Measurements from ENCODE around the gene ITPR1.

ITPR1 gene

DNA sequence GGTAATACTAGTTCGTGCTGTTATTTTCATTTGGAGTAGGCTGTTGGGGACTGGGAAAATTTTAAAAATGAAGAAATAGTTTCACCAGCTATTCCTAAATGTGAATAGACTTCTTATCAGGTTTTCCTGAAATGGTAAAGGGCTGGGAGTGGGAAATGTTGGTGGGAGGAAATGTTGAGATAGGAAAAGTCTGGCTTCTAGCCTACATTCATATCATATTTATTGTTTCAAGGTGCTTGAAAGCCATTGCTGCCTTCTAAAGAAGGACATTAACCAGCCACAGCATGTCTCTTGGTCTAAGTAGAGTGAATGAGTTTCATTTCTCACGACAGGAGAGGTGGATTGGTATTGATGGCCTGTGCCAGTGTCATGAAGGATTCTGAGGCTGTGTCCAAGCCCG is 288.9 kb downstream of the ITPR1 start:
- DNase-seq (ENCODE audit: low read depth): no peak

DNA sequence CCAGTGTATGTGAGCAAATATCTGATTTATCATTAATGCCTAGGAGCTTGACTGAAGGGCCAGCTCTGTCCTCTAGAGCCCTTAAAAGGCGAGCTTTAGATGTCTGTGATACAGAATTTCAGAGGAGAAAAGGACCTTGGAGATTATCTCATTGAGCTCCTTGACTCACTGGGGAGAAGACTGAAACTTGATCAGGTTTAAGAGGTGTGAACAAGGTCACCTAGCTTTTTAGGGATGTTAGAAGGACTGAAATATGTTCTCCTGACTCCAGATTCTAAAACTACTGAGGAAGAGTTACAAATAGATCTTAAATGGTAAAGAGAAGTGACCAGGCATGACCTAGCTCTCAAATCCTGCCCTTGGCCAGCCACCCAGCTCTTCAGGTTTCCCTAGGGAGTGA is 292.4 kb downstream of the ITPR1 start:
- no peak for DNase-seq (ENCODE audit: low read depth)

DNA sequence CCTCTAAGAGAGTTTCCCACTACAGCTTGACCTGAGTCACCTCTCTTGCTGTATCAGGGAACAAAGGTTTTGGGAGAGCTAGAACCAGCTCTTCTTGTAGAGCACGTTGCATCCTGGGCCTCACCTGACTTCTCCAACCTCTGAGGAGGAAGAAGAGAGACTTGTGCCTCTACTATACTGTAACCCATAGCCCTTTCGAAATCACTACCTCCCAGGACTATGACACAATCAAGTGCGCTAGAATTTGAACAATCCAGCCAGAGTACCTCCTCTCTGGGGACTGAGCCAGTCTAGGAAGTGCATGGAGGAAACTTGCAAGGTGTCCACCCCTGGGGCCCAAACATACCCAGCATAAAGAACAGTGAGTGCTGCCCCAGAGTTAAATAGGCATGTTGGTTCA is 293.3 kb downstream of the ITPR1 start:
- no peak for DNase-seq (ENCODE audit: low read depth)

DNA sequence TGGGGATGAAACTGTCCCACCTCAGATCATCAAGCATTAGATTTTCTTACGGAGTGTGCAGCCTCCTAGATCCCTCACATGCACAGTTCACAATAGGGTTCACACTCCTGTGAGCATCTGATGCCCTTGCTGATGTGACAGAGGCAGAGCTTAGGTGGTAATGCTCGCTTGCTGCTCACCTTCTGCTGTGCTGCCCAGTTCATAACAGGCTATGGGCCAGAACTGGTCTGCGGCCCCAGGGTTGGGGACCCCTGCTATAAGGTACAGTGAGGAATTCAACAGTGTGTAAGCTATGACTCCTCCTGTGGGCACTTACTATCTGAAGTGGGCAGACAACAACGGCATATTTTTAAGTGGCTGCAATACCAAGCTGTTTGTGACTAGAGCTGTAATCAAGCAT is 298.2 kb downstream of the ITPR1 start:
- DNase-seq (ENCODE audit: low read depth): no peak

DNA sequence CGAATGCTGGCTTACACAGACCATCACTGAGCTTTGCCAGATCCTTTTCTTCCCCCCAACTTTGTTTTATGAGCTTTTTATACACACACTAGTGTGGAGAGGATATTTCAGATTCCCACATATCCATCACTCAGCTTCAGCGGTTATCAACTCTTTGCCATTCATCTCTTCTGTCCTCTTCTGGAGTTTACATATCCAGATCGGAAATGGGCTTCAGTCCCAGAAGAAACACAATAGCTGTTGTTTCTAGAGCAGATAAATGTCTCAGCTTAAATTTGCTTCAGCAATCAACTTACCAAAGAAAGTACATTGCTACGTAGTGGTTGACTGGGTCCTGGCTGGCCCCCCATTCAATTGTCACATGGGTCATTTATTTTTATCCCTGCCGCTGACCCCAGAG is 300.2 kb downstream of the ITPR1 start:
- DNase-seq (ENCODE audit: low read depth): no peak

DNA sequence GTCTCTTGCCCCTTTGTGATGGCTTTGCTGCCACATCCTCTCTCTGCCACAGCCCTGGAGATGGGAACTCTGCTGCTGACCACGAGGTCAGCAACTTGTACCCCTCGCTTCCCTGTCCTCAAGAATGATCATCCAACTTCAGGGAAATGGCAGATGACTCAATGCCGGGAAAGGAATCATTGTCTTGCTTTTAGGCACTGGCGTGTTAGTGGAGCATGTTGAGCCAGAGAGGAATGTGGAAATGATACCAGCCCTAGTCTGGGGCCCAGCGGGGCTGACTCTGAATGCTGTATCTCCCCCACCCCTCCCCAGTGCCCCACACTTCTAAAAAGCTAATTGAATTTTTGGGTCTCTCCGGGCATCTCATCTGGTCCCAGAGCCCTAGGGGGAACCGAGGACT is 301.2 kb downstream of the ITPR1 start:
- no peak for DNase-seq (ENCODE audit: low read depth)

- no peak for DNase-seq (ENCODE audit: low read depth)
These were observed 301.6 kb downstream of the ITPR1 start for GRCh38 chr3:4794798-4795197.

DNA sequence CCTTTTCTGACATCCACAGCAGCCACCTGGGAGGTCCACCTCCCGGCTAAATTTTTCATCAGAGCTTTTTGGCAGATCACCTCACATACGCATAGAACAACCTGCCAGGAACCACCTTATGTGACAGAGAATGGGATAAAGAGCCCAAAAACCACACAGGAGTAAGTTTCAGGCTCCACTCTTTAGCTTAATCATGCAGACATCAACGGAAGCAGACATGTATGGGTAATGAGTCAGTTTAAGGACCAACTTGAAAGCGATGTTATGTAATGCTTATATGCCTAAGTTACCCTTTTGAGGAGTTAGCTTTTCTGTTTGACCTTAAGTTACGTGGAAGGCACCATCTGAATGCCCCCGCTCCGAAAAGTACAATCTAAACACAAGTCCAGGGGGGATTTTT is 302.8 kb downstream of the ITPR1 start:
- no peak for DNase-seq (ENCODE audit: low read depth)

GRCh38 chr3:4797201-4797705 is 304.1 kb downstream of the ITPR1 start:
- no peak for DNase-seq (ENCODE audit: low read depth)

DNA sequence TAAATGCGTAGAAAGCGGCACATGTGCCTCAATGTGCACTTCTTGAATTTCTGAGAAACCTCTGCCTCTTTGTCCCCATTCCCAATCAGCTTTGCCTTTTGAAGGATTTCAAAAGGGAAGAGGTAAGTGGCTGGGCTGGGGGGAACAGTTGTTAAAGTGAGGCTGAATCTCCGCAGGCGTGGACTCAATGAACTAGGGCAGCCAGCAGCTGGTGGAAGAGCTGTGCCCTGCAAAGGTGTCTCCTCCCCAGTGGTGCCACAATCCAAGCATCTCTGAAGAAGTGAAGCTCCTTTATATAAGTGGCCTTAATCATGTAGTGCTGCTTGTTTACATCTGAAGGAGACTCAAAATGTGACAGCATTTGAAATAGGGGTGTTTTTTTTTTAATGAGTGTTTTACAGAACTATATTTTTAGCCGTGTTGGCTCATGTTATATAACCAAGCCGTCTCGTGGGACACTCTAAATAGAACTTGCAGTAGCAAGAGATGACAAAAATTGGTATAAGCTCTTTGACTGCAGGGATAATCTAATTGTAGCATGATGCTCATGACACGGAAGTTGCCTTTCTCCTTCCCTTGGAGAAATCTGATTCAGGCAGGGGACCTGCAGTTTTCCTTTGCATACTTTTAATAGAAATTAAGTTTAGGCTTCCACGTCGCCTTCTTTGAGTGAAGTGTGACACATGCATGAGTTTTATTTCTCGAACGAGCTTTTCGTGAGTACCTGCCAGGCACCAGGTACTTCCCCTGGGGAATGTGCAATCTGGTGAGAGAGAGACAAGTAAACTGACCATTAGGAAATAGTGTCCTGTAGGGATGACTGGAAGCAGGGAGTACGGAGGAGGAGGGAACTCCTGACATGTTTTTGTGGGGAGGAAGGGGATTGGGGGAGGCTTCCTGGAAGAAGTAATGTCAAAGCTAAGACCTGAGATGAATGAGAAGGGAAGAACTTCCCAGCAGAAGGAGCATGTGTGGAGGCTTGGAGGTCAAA is 306.4 kb downstream of the ITPR1 start:
- DNase-seq (ENCODE audit: low read depth): no peak

DNA sequence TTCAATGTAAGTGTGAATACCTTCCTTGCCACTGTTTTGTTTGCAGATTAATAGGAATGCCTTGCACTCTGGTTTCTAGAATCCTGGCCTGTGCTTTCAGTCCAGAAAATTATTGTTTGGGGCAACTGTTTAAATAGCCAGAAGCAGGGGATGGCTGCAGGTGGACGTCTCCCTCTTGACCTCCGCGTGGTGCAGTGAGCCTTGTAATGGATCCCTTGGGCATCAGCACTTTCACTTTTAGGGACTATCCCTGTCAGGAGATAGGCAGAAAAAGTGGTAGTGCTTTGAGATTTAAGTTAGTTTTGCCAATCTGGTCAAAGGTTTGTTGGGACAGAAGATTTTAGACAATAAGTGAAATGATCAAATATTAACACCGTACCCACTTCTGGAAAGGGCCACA is 307.4 kb downstream of the ITPR1 start:
- DNase-seq (ENCODE audit: low read depth): no peak

GRCh38 chr3:4801892-4802291 is 308.7 kb downstream of the ITPR1 start:
- DNase-seq (ENCODE audit: low read depth): no peak

GRCh38 chr3:4802903-4803302 is 309.8 kb downstream of the ITPR1 start:
- no peak for DNase-seq (ENCODE audit: low read depth)

DNA sequence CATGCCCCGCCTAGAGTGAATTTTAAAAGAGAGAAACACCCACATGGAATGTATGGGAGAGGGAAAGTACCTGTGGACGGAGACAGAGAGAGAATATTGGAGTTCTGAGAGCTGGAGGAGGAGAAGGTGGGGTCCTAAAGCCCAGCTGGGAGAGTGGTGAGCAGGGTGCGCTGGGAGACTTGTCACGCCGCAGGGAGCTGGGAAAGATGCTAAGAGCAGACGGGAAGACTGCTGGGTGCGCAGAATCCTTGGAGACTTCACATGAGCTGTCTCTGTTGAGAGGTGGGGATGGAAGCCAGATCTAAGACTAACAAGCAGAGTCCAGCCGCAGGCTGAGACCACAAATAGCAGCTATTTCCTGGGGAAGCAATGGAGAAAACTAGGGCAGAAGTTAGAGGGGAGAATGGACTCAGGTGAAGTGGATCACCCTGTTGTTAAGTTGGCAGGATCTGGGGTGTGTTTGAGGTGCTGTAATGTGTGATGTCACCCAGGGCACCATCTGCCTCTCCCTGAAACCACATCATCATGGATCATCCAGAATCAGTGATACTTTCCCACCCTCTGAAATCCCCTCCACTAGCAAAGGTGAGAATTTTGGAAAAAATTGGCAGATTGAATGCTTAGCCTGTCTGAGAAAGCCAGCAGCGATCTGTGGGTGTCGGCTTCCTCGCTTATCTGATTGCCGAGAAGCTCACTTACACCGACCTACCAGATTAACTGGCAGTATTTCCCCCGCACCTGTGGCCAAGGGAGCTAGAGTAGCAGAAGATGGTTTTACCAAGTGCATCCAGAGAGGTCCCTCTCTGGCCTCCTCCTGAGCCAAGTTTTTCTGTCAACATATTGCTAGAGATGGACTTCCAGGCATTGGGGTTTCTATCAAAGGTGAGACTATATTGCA is 311.3 kb downstream of the ITPR1 start:
- DNase-seq (ENCODE audit: low read depth): no peak

- DNase-seq (ENCODE audit: low read depth): no peak
These were observed 312.5 kb downstream of the ITPR1 start for GRCh38 chr3:4805662-4806061.

DNA sequence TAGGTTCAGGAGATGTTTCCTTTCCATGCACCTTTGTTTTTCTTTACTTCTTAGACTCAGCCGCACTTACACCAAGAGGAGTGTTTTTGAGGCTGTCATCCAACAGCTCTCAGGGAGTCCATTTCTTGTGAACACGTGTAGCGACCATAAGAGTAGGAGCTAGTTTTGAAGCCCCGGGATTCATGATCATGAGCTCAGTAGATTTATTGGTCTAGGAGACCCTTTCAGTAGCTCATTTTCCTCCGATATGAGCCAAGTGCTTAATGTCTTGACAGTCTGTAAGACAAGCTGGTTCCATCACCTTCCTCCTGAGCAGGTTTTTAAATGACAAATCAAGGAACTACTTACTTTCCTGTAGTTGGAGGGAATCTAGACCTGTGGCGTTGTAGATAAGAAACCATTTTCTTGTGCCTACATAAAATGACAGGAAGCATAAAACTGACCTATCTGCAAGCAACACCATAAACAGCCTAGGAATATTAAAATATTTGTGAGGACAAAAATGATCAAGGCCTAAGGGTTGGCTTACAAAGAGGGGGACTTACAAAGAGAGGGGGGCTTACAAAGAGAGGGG is 313.5 kb downstream of the ITPR1 start:
- no peak for DNase-seq (ENCODE audit: low read depth)

- no peak for DNase-seq (ENCODE audit: low read depth)
These were observed 314.5 kb downstream of the ITPR1 start for GRCh38 chr3:4807381-4808280.

GRCh38 chr3:4808637-4809036 is 315.5 kb downstream of the ITPR1 start:
- no peak for DNase-seq (ENCODE audit: low read depth)

DNA sequence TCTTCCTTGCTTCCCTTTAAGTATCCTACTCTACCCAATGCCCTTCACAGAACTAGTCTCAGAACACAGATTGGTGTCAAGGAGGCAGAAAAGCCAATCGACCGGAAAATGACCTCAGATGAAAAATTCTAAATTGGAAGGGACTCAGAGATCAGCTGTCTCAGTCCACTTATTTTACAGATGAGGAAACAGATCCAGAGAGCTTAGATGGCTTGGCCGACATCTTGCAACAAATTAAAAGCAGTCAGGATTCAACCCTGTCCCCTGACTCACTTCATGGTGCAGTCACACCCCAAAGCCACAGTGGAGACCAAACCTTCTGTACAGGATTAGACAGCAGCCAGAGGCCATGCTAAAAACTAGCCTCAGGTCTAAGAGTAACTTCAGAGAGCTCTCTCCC is 316.8 kb downstream of the ITPR1 start:
- no peak for DNase-seq (ENCODE audit: low read depth)

GRCh38 chr3:4812591-4812990 is 319.4 kb downstream of the ITPR1 start:
- no peak for DNase-seq (ENCODE audit: low read depth)

DNA sequence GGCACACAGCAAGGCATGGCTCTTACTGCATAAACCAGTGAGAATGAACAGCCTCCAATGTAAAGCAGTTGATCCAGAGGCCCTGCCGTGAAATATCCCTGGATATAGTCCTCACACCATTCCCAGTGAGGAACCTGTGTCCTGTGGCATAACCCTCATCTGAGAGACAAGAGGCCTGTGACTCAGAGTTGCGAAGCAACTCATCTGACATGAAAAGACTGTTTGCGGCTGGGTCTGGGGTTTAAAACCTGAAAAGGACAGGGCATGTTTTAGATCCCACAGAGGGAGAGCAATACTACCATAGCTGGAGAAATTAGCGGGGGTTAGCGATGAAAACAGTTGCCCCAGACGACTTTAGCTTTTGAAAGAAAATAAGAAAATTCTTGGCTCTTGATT is 320.8 kb downstream of the ITPR1 start:
- no peak for DNase-seq (ENCODE audit: low read depth)
